Ishikawa (cell line): ENCODE measurements around the gene GLIS2.

Source experiments
- CEBPB ChIP-seq: IDR thresholded peaks from 2 replicates; pipeline ENCODE4 v1.6.1; 2012
- CREB1 ChIP-seq: IDR thresholded peaks from 2 replicates; pipeline ENCODE4 v1.6.1; 2012; ENCODE audit warnings: low read depth
- EGR1 ChIP-seq: IDR thresholded peaks from 2 replicates; pipeline ENCODE4 v1.6.1; 2012
- EP300 ChIP-seq: IDR thresholded peaks from 2 replicates; pipeline ENCODE4 v1.6.1; 2012; ENCODE audit warnings: borderline replicate concordance
- FOXM1 ChIP-seq: IDR thresholded peaks from 2 replicates; pipeline ENCODE4 v1.6.1; 2012; ENCODE audit warnings: low read depth, borderline replicate concordance
- MAX ChIP-seq: IDR thresholded peaks from 2 replicates; pipeline ENCODE4 v1.6.1; 2012
- NFIC ChIP-seq: IDR thresholded peaks from 2 replicates; pipeline ENCODE4 v1.6.1; 2012
- RAD21 ChIP-seq: IDR thresholded peaks from 2 replicates; pipeline ENCODE4 v1.6.1; 2012; ENCODE audit warnings: low read depth
- REST ChIP-seq: IDR thresholded peaks from 2 replicates; pipeline ENCODE4 v1.6.1; 2012; ENCODE audit warnings: low read depth, mild to moderate bottlenecking
- TAF1 ChIP-seq: IDR thresholded peaks from 2 replicates; pipeline ENCODE4 v1.6.1; 2012; ENCODE audit warnings: low read depth, mild to moderate bottlenecking
- TCF12 ChIP-seq: IDR thresholded peaks from 2 replicates; pipeline ENCODE4 v1.6.1; 2012; ENCODE audit warnings: low read depth
- TEAD4 ChIP-seq: IDR thresholded peaks from 2 replicates; pipeline ENCODE4 v1.6.1; 2012
- USF1 ChIP-seq: IDR thresholded peaks from 2 replicates; pipeline ENCODE4 v1.6.1; 2012
- YY1 ChIP-seq: IDR thresholded peaks from 2 replicates; pipeline ENCODE4 v1.6.1; 2012; ENCODE audit warnings: low read depth
- ZBTB7A ChIP-seq: IDR thresholded peaks from 2 replicates; pipeline ENCODE4 v1.6.1; 2012; ENCODE audit warnings: low read depth

GLIS2 gene

GRCh38 chr16:4272114-4272956 lies 43.5 kb upstream of the GLIS2 start:
- TF ChIP-seq TAF1 (no peak), FOXM1 (no peak), MAX (peak; percentile 77), USF1 (peak; percentile 73), ZBTB7A (0 out of 2 replicates have a peak, but pooled peaks have one; percentile 56), TCF12 (no peak), CREB1 (no peak), TEAD4 (no peak), YY1 (no peak)

GRCh38 chr16:4273858-4274311 lies 42.0 kb upstream of the GLIS2 start:
- TF ChIP-seq NFIC (0 out of 2 replicates have a peak, but pooled peaks have one; percentile 11), REST (no peak), YY1 (no peak; the same call in 1 of the 2 replicates), CREB1 (no peak), USF1 (no peak), RAD21 (no peak), TEAD4 (peak; percentile 51; the same call in 1 of the 2 replicates), EP300 (no peak), FOXM1 (0 out of 2 replicates have a peak, but pooled peaks have one; percentile 21), ZBTB7A (peak; percentile 88; the same call in 1 of the 2 replicates), CEBPB (no peak), TAF1 (no peak), EGR1 (0 out of 2 replicates have a peak, but pooled peaks have one; percentile 9), MAX (no peak)

- TF ChIP-seq TAF1 (no peak), FOXM1 (no peak), CREB1 (no peak), ZBTB7A (no peak), CEBPB (no peak), NFIC (no peak), RAD21 (no peak), TEAD4 (no peak), EGR1 (no peak), EP300 (no peak), REST (no peak), TCF12 (no peak), MAX (no peak), USF1 (no peak), YY1 (no peak)
These were observed 40.0 kb upstream of the GLIS2 start for GRCh38 chr16:4275861-4276260.

- TF ChIP-seq EGR1 (no peak), CREB1 (no peak), NFIC (no peak), USF1 (no peak), TCF12 (no peak), MAX (no peak), EP300 (no peak), YY1 (no peak), REST (no peak), CEBPB (no peak), RAD21 (no peak), TAF1 (no peak), TEAD4 (no peak), ZBTB7A (no peak), FOXM1 (no peak)
These were observed 37.8 kb upstream of the GLIS2 start for GRCh38 chr16:4277987-4278513.
